Testis (tissue), 2 donors: ENCODE data around the gene MCAT.

ENCODE experiments used
- CTCF ChIP-seq, 3 experiments: fragments of 450-650 bp in 2 of 3; fragments of 200-600 bp in 1 of 3; sonication (generic) in 1 of 3; IDR thresholded peaks; one replicate each; pipeline ENCODE4 v1.5.1; 2016 to 2019; ENCODE audit warnings: antibody characterized with exemption in 3 of 3, mild to moderate bottlenecking in 2 of 3, moderate library complexity in 1 of 3
- POLR2A ChIP-seq: fragments of 450-650 bp; IDR thresholded peaks from one replicate; pipeline ENCODE4 v1.6.1; 2017; ENCODE audit warnings: antibody characterized with exemption, mild to moderate bottlenecking, moderate library complexity

- TF ChIP-seq CTCF (IDR thresholded peaks at IDR 0.05) (peak in 1 of 3 experiments; percentile 14), POLR2A (no peak)
Observed at GRCh38 chr22:43088984-43089717, 54.0 kb downstream of the MCAT start, which contains the start of gene TTLL1.
